Keratinocyte (primary cell): ENCODE data around the gene HEMK1. TPM values are rescaled to one million over a fixed set of nuclear protein-coding genes. Genes with fewer than 3 reads are reported as not detected.

ENCODE experiments used
- DNase-seq: peaks from one replicate; pipeline ENCODE4 v3.0.0-alpha.2; 2011; ENCODE audit warnings: low read depth, missing footprints, low spot score
- FAIRE-seq: peaks from 2 replicates; lab custom pipeline; 2011; peaks lifted over from hg19 to GRCh38; lab: Jason Lieb, UNC
- H2AFZ ChIP-seq: 2 replicates; pipeline ENCODE4 v1.6.0; 2012; ENCODE audit warnings: low read length, control low read depth, inconsistent platforms; ENCODE audit not compliant: control insufficient read depth
- H3K27ac ChIP-seq: 2 replicates; pipeline ENCODE4 v1.5.1; 2011; ENCODE audit warnings: low read length; ENCODE audit not compliant: control insufficient read depth, insufficient read depth
- H3K27me3 ChIP-seq: 3 replicates; pipeline ENCODE4 v1.6.0; 2011; ENCODE audit warnings: low read length; ENCODE audit not compliant: control insufficient read depth, insufficient read depth; ENCODE audit errors: extremely low read depth
- H3K36me3 ChIP-seq, 2 experiments: 2 replicates in 1 of 2; 3 replicates in 1 of 2; pipeline ENCODE4 v1.5.1; 2011; ENCODE audit warnings: low read length in 2 of 2, mild to moderate bottlenecking in 1 of 2; ENCODE audit not compliant: control insufficient read depth in 2 of 2, insufficient read depth in 2 of 2; ENCODE audit errors: extremely low read depth in 1 of 2
- H3K4me1 ChIP-seq: 3 replicates; pipeline ENCODE4 v1.5.1; 2011; ENCODE audit warnings: low read length; ENCODE audit not compliant: control insufficient read depth, insufficient read depth; ENCODE audit errors: extremely low read depth
- H3K4me2 ChIP-seq: 3 replicates; pipeline ENCODE4 v1.6.0; 2011; ENCODE audit warnings: low read depth, low read length; ENCODE audit not compliant: control insufficient read depth, insufficient read depth; ENCODE audit errors: extremely low read depth
- H3K4me3 ChIP-seq, 3 experiments: fragments of 200-600 bp in 1 of 3; sonication (generic) in 1 of 3; 2 replicates in 2 of 3; 3 replicates in 1 of 3; pipeline ENCODE4 v1.5.1; 2011 to 2016; ENCODE audit warnings: low read length in 3 of 3, mild to moderate bottlenecking in 3 of 3, control low read depth in 2 of 3, inconsistent platforms in 1 of 3, low read depth in 1 of 3, mixed read lengths in 1 of 3, mixed run types in 1 of 3, moderate library complexity in 1 of 3; ENCODE audit not compliant: control insufficient read depth in 2 of 3, insufficient read depth in 2 of 3; ENCODE audit errors: extremely low read depth in 1 of 3
- H3K79me2 ChIP-seq: 2 replicates; pipeline ENCODE4 v1.6.0; 2012; ENCODE audit warnings: low read length; ENCODE audit not compliant: control insufficient read depth, insufficient read depth
- H3K9ac ChIP-seq: 3 replicates; pipeline ENCODE4 v1.6.0; 2011; ENCODE audit warnings: low read length; ENCODE audit not compliant: control insufficient read depth, insufficient read depth; ENCODE audit errors: extremely low read depth
- H3K9me1 ChIP-seq: 3 replicates; pipeline ENCODE4 v1.6.0; 2011; ENCODE audit warnings: low read length; ENCODE audit not compliant: control insufficient read depth, insufficient read depth; ENCODE audit errors: extremely low read depth
- H3K9me3 ChIP-seq: 2 replicates; pipeline ENCODE4 v1.5.1; 2012; ENCODE audit warnings: low read depth, low read length; ENCODE audit not compliant: control insufficient read depth
- H4K20me1 ChIP-seq: 3 replicates; pipeline ENCODE4 v1.6.0; 2011; ENCODE audit warnings: low read length; ENCODE audit not compliant: control insufficient read depth, insufficient read depth; ENCODE audit errors: extremely low read depth
- CTCF ChIP-seq, 3 experiments: IDR thresholded peaks in 1 of 3; conservative IDR thresholded peaks in 1 of 3; optimal IDR thresholded peaks in 1 of 3; 2 replicates in 2 of 3; 3 replicates in 1 of 3; pipeline versions ENCODE3 to v1.5.1; 2011; ENCODE audit warnings: low read length in 3 of 3, mild to moderate bottlenecking in 3 of 3, moderate library complexity in 2 of 3, control low read depth in 1 of 3, inconsistent platforms in 1 of 3; ENCODE audit not compliant: insufficient read depth in 2 of 3; ENCODE audit errors: extremely low read depth in 1 of 3
- EZH2 ChIP-seq: IDR thresholded peaks from one replicate; pipeline ENCODE4 v1.6.1; 2012; ENCODE audit warnings: inconsistent platforms, mild to moderate bottlenecking, low read length, moderate library complexity
- dilution Hi-C: fragments of 300-500 bp; cut with MboI; formaldehyde crosslinking; loops from one replicate; pipeline ENCODE4 v1.7.0; 2020; ENCODE audit warnings: low sequenced_read_pairs; ENCODE audit not compliant: extremely low pct_ligation_motif_present
- polyA plus RNA-seq, 5 experiments: library from polyadenylated mRNA; depleted of rRNA in 3 of 5; stranded (reverse) in 3 of 5; stranded (forward) in 1 of 5; unstranded in 1 of 5; fragments of >200 nt; gene quantifications; 1 replicate in 1 of 5; 2 replicates in 3 of 5; 3 replicates in 1 of 5; pipeline versions ENCODE4 v1.2.1 to v1.2.3, GENCODE V29; 2011 to 2012; ENCODE audit warnings: missing spikeins in 2 of 5, low read depth in 1 of 5, low replicate concordance in 1 of 5

HEMK1 gene
- polyA plus RNA-seq, 1 donor (not counting 4 experiments of a cell fraction or from before 2014, with no cell fraction given): 13.0 TPM

GRCh38 chr3:50557106-50557505 lies 12.2 kb upstream of the HEMK1 start:
- H3K27ac ChIP-seq: no peak overlapping the region
- H3K79me2 ChIP-seq: no peaks in the 10 kb centered on the region
- H3K27me3 ChIP-seq: peaks cover 47% of the 10 kb centered on the region
- FAIRE-seq (no peak), DNase-seq (no peak)
- H2AFZ ChIP-seq: no peak overlapping the region
- H3K9me3 ChIP-seq: no peaks in the 10 kb centered on the region
- H3K4me3 ChIP-seq: no peak overlapping the region
- no peaks in the 10 kb centered on the region for H3K9me1 ChIP-seq
- H3K9ac ChIP-seq: no peak overlapping the region
- H3K4me1 ChIP-seq: no peaks in the 10 kb centered on the region
- dilution Hi-C loops: no loop called here
- no peak for TF ChIP-seq CTCF (optimal IDR thresholded peaks at IDR 0.05 in 1 of 3, IDR thresholded peaks at IDR 0.05 in 1 of 3, conservative IDR thresholded peaks at IDR 0.05 in 1 of 3; ENCODE audit: extremely low read depth in 1 of 3, insufficient read depth in 2 of 3, low read length in 3 of 3)
- TF ChIP-seq EZH2: peak; percentile 25
- H4K20me1 ChIP-seq: no peaks in the 10 kb centered on the region
- H3K36me3 ChIP-seq: no peaks in the 10 kb centered on the region
- no peak overlapping the region for H3K4me2 ChIP-seq

- no peak overlapping the region for H3K9ac ChIP-seq
- H3K36me3 ChIP-seq: no peaks in the 10 kb centered on the region
- H3K27ac ChIP-seq: no peak overlapping the region
- H4K20me1 ChIP-seq: no peaks in the 10 kb centered on the region
- no peaks in the 10 kb centered on the region for H3K9me1 ChIP-seq
- DNase-seq (no peak), FAIRE-seq (no peak)
- peaks cover 41% of the 10 kb centered on the region for H3K27me3 ChIP-seq
- H3K4me3 ChIP-seq: no peak overlapping the region
- H3K79me2 ChIP-seq: no peaks in the 10 kb centered on the region
- H3K9me3 ChIP-seq: no peaks in the 10 kb centered on the region
- H3K4me2 ChIP-seq: no peak overlapping the region
- dilution Hi-C loops: no loop called here
- H3K4me1 ChIP-seq: peaks cover 7% of the 10 kb centered on the region
- TF ChIP-seq EZH2 (no peak), CTCF (optimal IDR thresholded peaks at IDR 0.05 in 1 of 3, IDR thresholded peaks at IDR 0.05 in 1 of 3, conservative IDR thresholded peaks at IDR 0.05 in 1 of 3; ENCODE audit: extremely low read depth in 1 of 3, insufficient read depth in 2 of 3, low read length in 3 of 3) (no peak)
- no peak overlapping the region for H2AFZ ChIP-seq
These were observed 11.4 kb upstream of the HEMK1 start for GRCh38 chr3:50557915-50558314.
